ENCODE results near the gene SNTG2.

- TF ChIP-seq CTCF (IDR thresholded peaks at IDR 0.05): no peak
- TF ChIP-seq POLR2A (IDR thresholded peaks at IDR 0.05; ENCODE audit: low read depth): no peak
These were observed 24.4 kb downstream of the SNTG2 start for GRCh38 chr2:975095-975494.

Measured in esophagus muscularis mucosa (tissue), 3 donors.